SK-N-SH (cell line): Measurements from ENCODE around the gene LPO. TPM values are rescaled to one million over a fixed set of nuclear protein-coding genes. Genes with fewer than 3 reads are reported as not detected.

Source experiments
- CTCF ChIA-PET: fragments of 300-600, 350-600 bp; formaldehyde crosslinking; extraction: SDS; loops from one replicate; lab custom pipeline; 2021; lab: Yijun Ruan, JAX
- POLR2A ChIA-PET: fragments of 350-600 bp; sonication (Branson Sonifier 250); formaldehyde crosslinking; extraction: SDS; loops from one replicate; lab custom pipeline; 2020; ENCODE audit warnings: antibody characterized with exemption, inconsistent platforms; lab: Yijun Ruan, JAX
- DNase-seq: peaks from one replicate; pipeline ENCODE4 v3.0.0; 2012
- H2AFZ ChIP-seq: fragments of 200-600 bp; sonication (generic); 2 replicates; pipeline ENCODE4 v1.8.1; 2016; ENCODE audit warnings: antibody characterized with exemption, mild to moderate bottlenecking, low read depth
- H3F3A ChIP-seq: fragments of 200-600 bp; sonication (generic); replicated peaks from 2 replicates; pipeline ENCODE3; 2016; ENCODE audit warnings: antibody characterized with exemption, mild to moderate bottlenecking; ENCODE audit not compliant: insufficient read depth
- H3K27ac ChIP-seq, 2 experiments: fragments of 200-500 bp in 1 of 2; fragments of 200-600 bp in 1 of 2; sonication (Bioruptor generic) in 1 of 2; sonication (generic), shearing (Covaris generic) in 1 of 2; 2 replicates each; pipeline versions ENCODE4 v1.5.1 to v1.6.1; 2014 to 2016; ENCODE audit warnings: low read depth in 2 of 2, inconsistent platforms in 1 of 2, low read length in 1 of 2, mild to moderate bottlenecking in 1 of 2, mixed read lengths in 1 of 2
- H3K27me3 ChIP-seq: fragments of 200-600 bp; sonication (generic), shearing (Covaris generic); 2 replicates; pipeline ENCODE4 v1.6.1; 2016; ENCODE audit warnings: mixed run types; ENCODE audit not compliant: insufficient read depth
- H3K36me3 ChIP-seq, 2 experiments: fragments of 200-500 bp in 1 of 2; fragments of 200-600 bp in 1 of 2; sonication (Bioruptor generic) in 1 of 2; sonication (generic) in 1 of 2; replicated peaks in 1 of 2; 2 replicates each; pipeline versions ENCODE3 to v1.5.1; 2014 to 2016; ENCODE audit warnings: low read length in 1 of 2, mild to moderate bottlenecking in 1 of 2; ENCODE audit not compliant: insufficient read depth in 2 of 2, control insufficient read depth in 1 of 2
- H3K4me1 ChIP-seq, 2 experiments: fragments of 200-500 bp in 1 of 2; fragments of 200-600 bp in 1 of 2; sonication (Bioruptor generic) in 1 of 2; sonication (generic), shearing (Covaris generic) in 1 of 2; 2 replicates each; pipeline versions ENCODE4 v1.5.1 to v1.6.1; 2014 to 2016; ENCODE audit warnings: low read depth in 1 of 2, low read length in 1 of 2, mixed run types in 1 of 2; ENCODE audit not compliant: insufficient read depth in 2 of 2, control insufficient read depth in 1 of 2
- H3K4me2 ChIP-seq: fragments of 200-600 bp; sonication (generic), shearing (Covaris generic); 2 replicates; pipeline ENCODE4 v1.6.1; 2017; ENCODE audit warnings: mixed run types
- H3K4me3 ChIP-seq, 2 experiments: fragments of 200-500 bp in 1 of 2; fragments of 200-600 bp in 1 of 2; sonication (Bioruptor generic) in 1 of 2; sonication (generic), shearing (Covaris generic) in 1 of 2; 2 replicates each; pipeline versions ENCODE4 v1.5.1 to v1.8.1; 2014 to 2016; ENCODE audit warnings: low read depth in 2 of 2, inconsistent platforms in 1 of 2, low read length in 1 of 2, mild to moderate bottlenecking in 1 of 2, mixed read lengths in 1 of 2, moderate library complexity in 1 of 2
- H3K79me2 ChIP-seq: fragments of 200-600 bp; sonication (generic); 2 replicates; pipeline ENCODE4 v1.8.1; 2017; ENCODE audit warnings: mild to moderate bottlenecking; ENCODE audit not compliant: insufficient read depth
- H3K9ac ChIP-seq: fragments of 200-600 bp; sonication (generic); 2 replicates; pipeline ENCODE4 v1.6.1; 2017; ENCODE audit warnings: mixed run types
- H3K9me2 ChIP-seq: fragments of 200-600 bp; sonication (generic); 2 replicates; pipeline ENCODE4 v1.6.1; 2017; ENCODE audit warnings: mixed run types
- H3K9me3 ChIP-seq: fragments of 200-600 bp; sonication (generic); 2 replicates; pipeline ENCODE4 v1.6.1; 2017; ENCODE audit warnings: mixed run types, mild to moderate bottlenecking, moderate library complexity
- H4K20me1 ChIP-seq: fragments of 200-600 bp; sonication (generic); 2 replicates; pipeline ENCODE4 v1.6.1; 2017; ENCODE audit warnings: mild to moderate bottlenecking, mixed run types; ENCODE audit not compliant: insufficient read depth
- EP300 ChIP-seq, 2 experiments: IDR thresholded peaks; 2 replicates each; pipeline versions ENCODE4 v1.4.0 to v1.6.1; 2012; ENCODE audit warnings: borderline replicate concordance in 1 of 2, low read depth in 1 of 2, low read length in 1 of 2
- EZH2phosphoT487 ChIP-seq: fragments of 200-600 bp; sonication (generic); IDR thresholded peaks from 2 replicates; pipeline ENCODE4 v1.6.1; 2017; ENCODE audit warnings: low read depth, mixed run types, mild to moderate bottlenecking, antibody characterized with exemption, moderate library complexity, borderline replicate concordance
- FOSL2 ChIP-seq: IDR thresholded peaks from 2 replicates; pipeline ENCODE4 v1.4.0; 2012; ENCODE audit warnings: low read depth, mild to moderate bottlenecking, moderate library complexity, borderline replicate concordance
- GATA2 ChIP-seq: sonication (generic); formaldehyde crosslinking; IDR thresholded peaks from 2 replicates; pipeline ENCODE4 v1.5.0; 2020; ENCODE audit warnings: mild to moderate bottlenecking, missing genetic modification reagents
- JUND ChIP-seq: IDR thresholded peaks from 2 replicates; pipeline ENCODE4 v1.4.0; 2012
- NFIC ChIP-seq: IDR thresholded peaks from 2 replicates; pipeline ENCODE4 v1.4.0; 2012; ENCODE audit warnings: borderline replicate concordance
- RCOR1 ChIP-seq: fragments of 150-350 bp; IDR thresholded peaks from 2 replicates; pipeline ENCODE4 v1.6.1; 2017; ENCODE audit warnings: antibody characterized with exemption, low read length
- RXRA ChIP-seq: IDR thresholded peaks from 2 replicates; pipeline ENCODE4 v1.4.0; 2012; ENCODE audit warnings: low read depth, mild to moderate bottlenecking, borderline replicate concordance
- YY1 ChIP-seq: IDR thresholded peaks from 2 replicates; pipeline ENCODE4 v1.4.0; 2012; ENCODE audit warnings: low read depth, mild to moderate bottlenecking
- WGBS: methylation state at CpG from one replicate; pipeline ENCODE4 v1.1.6; 2017; ENCODE audit warnings: low lambda C conversion rate; 5-methylcytosine and 5-hydroxymethylcytosine counted together
- polyA plus RNA-seq, 3 experiments: library from polyadenylated mRNA; depleted of rRNA; stranded (reverse); fragments of >200 nt; gene quantifications; 2 replicates each; pipeline ENCODE4 v1.2.3, GENCODE V29; 2012
- TF ChIP-seq, protein P1 (sequence below): IDR thresholded peaks from 2 replicates; pipeline ENCODE4; 2012
- TF ChIP-seq, protein P2 (sequence below): IDR thresholded peaks from 2 replicates; pipeline ENCODE4 v1.4.0; 2012; ENCODE audit warnings: low read depth
- TF ChIP-seq, protein P3 (sequence below): IDR thresholded peaks from 2 replicates; pipeline ENCODE4 v1.4.0; 2012; ENCODE audit warnings: low read depth, borderline replicate concordance

LPO gene
- polyA plus RNA-seq, 1 of the 3 experiments (the other 2 are of a cell fraction), result not detected

DNA sequence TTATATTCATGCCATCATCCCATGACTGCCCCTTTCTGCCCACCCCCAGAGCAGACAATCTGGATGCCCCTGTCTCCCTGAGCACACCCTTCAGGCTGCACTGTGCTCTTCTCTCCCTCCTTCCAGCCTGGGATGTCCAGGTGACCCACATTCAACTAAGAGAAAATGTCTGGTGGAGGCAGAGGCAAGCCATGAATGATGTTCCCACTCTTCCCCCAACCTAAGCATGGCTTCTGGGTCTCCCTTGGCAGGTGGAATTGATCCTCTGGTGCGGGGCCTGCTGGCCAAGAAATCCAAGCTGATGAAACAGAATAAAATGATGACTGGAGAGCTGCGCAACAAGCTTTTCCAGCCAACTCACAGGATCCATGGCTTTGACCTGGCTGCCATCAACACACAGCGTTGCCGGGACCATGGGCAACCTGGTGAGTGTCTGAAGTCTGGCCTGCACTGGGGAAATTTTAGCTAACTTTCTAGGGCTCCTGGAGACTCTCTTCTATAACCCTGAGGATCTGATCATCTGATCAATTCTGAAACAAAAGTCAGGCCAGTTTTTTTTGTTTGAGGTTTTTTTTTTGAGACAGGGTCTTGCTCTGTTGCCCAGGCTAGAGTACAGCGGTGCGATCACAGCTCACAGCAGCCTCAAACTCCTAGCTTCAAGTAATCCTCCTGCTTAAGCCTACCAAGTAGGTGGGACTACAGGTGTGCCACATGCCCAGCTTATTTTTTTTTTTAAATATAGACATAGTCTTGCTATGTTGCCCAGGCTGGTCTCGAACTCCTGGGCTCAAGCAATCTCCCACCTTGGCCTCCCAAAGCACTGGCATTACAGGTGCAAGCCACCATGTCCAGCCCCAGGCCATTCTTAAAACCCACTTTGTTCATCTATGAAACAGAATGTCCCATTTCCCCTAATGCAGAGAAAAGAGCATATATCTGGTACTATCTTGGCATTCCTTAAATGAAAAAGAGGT lies 27.8 kb downstream of the LPO start:
- H3F3A ChIP-seq, result no peaks in the 10 kb centered on the region
- no peak overlapping the region for H3K4me2 ChIP-seq
- peaks cover 46% of the 10 kb centered on the region for H3K27me3 ChIP-seq
- H3K9ac ChIP-seq, result no peak overlapping the region
- CTCF ChIA-PET, result interaction anchor here (1.0 kb wide), 2 partner anchors 16 to 152 kb away, joined by 3 to 5 read pairs; no protein-coding TSS in a partner anchor
- TF ChIP-seq, protein P1, sequence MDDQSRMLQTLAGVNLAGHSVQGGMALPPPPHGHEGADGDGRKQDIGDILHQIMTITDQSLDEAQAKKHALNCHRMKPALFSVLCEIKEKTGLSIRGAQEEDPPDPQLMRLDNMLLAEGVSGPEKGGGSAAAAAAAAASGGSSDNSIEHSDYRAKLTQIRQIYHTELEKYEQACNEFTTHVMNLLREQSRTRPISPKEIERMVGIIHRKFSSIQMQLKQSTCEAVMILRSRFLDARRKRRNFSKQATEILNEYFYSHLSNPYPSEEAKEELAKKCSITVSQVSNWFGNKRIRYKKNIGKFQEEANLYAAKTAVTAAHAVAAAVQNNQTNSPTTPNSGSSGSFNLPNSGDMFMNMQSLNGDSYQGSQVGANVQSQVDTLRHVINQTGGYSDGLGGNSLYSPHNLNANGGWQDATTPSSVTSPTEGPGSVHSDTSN, result no peak
- TF ChIP-seq RXRA (no peak), RCOR1 (no peak), JUND (no peak), EP300 (IDR thresholded peaks at IDR 0.05; ENCODE audit: borderline replicate concordance in 1 of 2, low read depth in 1 of 2, low read length in 1 of 2) (no peak), FOSL2 (no peak), GATA2 (no peak), EZH2phosphoT487 (no peak), YY1 (no peak), NFIC (no peak)
- TF ChIP-seq, protein P2, sequence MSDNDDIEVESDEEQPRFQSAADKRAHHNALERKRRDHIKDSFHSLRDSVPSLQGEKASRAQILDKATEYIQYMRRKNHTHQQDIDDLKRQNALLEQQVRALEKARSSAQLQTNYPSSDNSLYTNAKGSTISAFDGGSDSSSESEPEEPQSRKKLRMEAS, result no peak
- TF ChIP-seq, protein P3, sequence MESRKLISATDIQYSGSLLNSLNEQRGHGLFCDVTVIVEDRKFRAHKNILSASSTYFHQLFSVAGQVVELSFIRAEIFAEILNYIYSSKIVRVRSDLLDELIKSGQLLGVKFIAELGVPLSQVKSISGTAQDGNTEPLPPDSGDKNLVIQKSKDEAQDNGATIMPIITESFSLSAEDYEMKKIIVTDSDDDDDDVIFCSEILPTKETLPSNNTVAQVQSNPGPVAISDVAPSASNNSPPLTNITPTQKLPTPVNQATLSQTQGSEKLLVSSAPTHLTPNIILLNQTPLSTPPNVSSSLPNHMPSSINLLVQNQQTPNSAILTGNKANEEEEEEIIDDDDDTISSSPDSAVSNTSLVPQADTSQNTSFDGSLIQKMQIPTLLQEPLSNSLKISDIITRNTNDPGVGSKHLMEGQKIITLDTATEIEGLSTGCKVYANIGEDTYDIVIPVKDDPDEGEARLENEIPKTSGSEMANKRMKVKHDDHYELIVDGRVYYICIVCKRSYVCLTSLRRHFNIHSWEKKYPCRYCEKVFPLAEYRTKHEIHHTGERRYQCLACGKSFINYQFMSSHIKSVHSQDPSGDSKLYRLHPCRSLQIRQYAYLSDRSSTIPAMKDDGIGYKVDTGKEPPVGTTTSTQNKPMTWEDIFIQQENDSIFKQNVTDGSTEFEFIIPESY, result no peak
- TF ChIP-seq, all 33 proteins: peak for 0
- Histone ChIP-seq H2AFZ (no peak overlapping the region), H3K9me2 (no peaks in the 10 kb centered on the region), H3K4me3 (no peak overlapping the region), H3K9me3 (no peaks in the 10 kb centered on the region), H3K27ac (no peak overlapping the region), H3K4me1 (no peaks in the 10 kb centered on the region), H3K36me3 (no peaks in the 10 kb centered on the region), H4K20me1 (no peaks in the 10 kb centered on the region), H3K79me2 (no peaks in the 10 kb centered on the region)
- POLR2A ChIA-PET, result no interaction called here
- WGBS, result 36% methylated on average over 7 of the region's 7 CpGs
- DNase-seq, result no peak
